ENCODE data around the gene ALDH1A3. TPM values are rescaled to one million over a fixed set of nuclear protein-coding genes. Genes with fewer than 3 reads are reported as not detected.

ALDH1A3 gene
- total RNA-seq, 1 experiment from 2014 or later, result 5,398 TPM

DNA sequence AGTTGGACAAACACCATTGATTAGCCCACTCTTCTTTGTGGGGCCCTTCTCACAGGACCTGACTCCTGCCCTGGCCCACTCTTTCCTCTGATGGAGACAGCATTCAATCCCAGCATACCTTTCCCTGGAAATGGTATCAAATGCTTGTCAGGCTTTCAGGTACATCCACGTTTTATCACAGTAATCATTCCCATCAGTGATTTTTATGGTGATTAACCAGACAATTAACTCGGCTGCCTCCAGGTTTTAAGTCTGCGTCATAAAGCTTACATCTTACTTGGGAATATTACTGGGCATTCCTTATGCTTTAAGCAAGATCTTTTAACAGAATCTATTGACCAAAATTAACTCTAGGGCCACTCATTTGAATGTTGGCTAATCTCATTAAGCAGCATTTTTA lies 72.9 kb downstream of the ALDH1A3 start:
- no peaks in the 10 kb centered on the region for H3F3A ChIP-seq (ENCODE audit: low read length, unreplicated experiment)
- no peaks in the 10 kb centered on the region for H3K36me3 ChIP-seq (ENCODE audit: low read depth, low read length)
- DNase-seq (no peak), ATAC-seq (no peak)
- no peaks in the 10 kb centered on the region for H3K27me3 ChIP-seq (ENCODE audit: low read length)
- no peak overlapping the region for H3K4me2 ChIP-seq (ENCODE audit: low read length)
- peaks cover 4% of the 10 kb centered on the region for H3K4me1 ChIP-seq (ENCODE audit: insufficient read depth, low read length)
- no TSS peak for BruUV-seq (replicated peaks)
- H2AFZ ChIP-seq (ENCODE audit: low read length), result no peak overlapping the region
- intact Hi-C loops (cut with micrococcal nuclease), result no loop called here
- H3K9me3 ChIP-seq (ENCODE audit: low read length), result no peaks in the 10 kb centered on the region
- CTCF ChIA-PET, result no interaction called here
- no peak overlapping the region for H3K9ac ChIP-seq (ENCODE audit: low read length)
- no peaks in the 10 kb centered on the region for H4K20me1 ChIP-seq (ENCODE audit: low read length)
- no peaks in the 10 kb centered on the region for H3K9me2 ChIP-seq (replicated peaks; ENCODE audit: low read length)
- no peak for TF ChIP-seq EZH2 (IDR thresholded peaks at IDR 0.05; ENCODE audit: low read length, unreplicated experiment)
- TF ChIP-seq, protein P1, sequence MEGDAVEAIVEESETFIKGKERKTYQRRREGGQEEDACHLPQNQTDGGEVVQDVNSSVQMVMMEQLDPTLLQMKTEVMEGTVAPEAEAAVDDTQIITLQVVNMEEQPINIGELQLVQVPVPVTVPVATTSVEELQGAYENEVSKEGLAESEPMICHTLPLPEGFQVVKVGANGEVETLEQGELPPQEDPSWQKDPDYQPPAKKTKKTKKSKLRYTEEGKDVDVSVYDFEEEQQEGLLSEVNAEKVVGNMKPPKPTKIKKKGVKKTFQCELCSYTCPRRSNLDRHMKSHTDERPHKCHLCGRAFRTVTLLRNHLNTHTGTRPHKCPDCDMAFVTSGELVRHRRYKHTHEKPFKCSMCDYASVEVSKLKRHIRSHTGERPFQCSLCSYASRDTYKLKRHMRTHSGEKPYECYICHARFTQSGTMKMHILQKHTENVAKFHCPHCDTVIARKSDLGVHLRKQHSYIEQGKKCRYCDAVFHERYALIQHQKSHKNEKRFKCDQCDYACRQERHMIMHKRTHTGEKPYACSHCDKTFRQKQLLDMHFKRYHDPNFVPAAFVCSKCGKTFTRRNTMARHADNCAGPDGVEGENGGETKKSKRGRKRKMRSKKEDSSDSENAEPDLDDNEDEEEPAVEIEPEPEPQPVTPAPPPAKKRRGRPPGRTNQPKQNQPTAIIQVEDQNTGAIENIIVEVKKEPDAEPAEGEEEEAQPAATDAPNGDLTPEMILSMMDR (conservative IDR thresholded peaks at IDR 0.05; ENCODE audit: low read depth, low read length), result no peak
- TF ChIP-seq EZH2phosphoT487 (IDR thresholded peaks at IDR 0.05; ENCODE audit: borderline replicate concordance, low read length), result no peak
- no peak overlapping the region for H3K4me3 ChIP-seq (ENCODE audit: low read length)
- peaks cover 15% of the 10 kb centered on the region for H3K79me2 ChIP-seq (ENCODE audit: low read length)
- no peak overlapping the region for H3K27ac ChIP-seq (ENCODE audit: low read length)
- POLR2A ChIA-PET (ENCODE audit: unreplicated experiment), result no interaction called here

DNA sequence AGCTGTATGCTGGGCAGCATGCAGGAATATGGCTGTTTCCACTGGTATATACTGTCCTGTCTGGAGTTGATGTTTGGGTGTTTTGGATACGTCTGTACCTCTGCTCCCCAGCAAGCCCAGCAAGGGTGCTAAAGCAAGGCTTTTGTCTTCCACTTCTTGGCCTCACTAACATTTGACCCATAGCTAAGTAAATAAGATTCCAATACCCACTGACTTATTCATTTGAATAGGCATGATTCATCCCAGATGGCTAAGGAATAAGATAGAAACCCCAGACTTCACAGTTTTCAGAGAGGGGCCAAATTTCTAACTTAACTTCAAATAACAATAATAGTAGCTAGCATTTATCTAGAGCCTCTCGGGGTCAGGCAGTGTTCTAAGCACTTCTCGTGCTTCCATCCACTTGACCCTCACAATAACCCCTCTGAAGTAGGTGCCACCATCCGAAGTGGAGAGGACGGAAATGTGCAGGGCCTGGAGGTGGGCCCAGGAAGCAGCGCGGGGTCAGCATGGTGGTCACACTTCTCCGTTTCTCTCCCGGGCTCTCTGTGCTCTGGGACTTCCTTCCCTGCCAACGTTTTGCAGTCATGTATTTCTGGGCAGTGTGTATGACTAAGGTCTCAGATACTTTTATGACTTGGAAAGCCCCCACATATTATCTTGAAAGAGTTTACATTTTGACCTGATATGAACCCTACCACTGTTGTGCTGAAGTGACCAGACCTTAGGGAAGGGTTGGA lies 78.9 kb downstream of the ALDH1A3 start:
- no peaks in the 10 kb centered on the region for H3K36me3 ChIP-seq (ENCODE audit: low read depth, low read length)
- H3K27ac ChIP-seq (ENCODE audit: low read length), result peak overlapping the region; percentile 96
- ChIA-PET POLR2A (ENCODE audit: unreplicated experiment) (interaction anchor here (0.6 kb wide), 1 partner anchor 617 kb away, joined by 3 read pairs; the partner anchor contains the start of gene ADAMTS17), CTCF (no interaction called here)
- H2AFZ ChIP-seq (ENCODE audit: low read length), result peak overlapping the region; percentile 13; the same call in 1 of the 2 replicates
- H3K4me1 ChIP-seq (ENCODE audit: insufficient read depth, low read length), result peaks cover 30% of the 10 kb centered on the region
- no peaks in the 10 kb centered on the region for H3F3A ChIP-seq (ENCODE audit: low read length, unreplicated experiment)
- no peaks in the 10 kb centered on the region for H3K27me3 ChIP-seq (ENCODE audit: low read length)
- TSS peak; percentile 65 for BruUV-seq (replicated peaks)
- peak; percentile 77 for DNase-seq
- peaks cover 23% of the 10 kb centered on the region for H3K79me2 ChIP-seq (ENCODE audit: low read length)
- intact Hi-C loops (cut with micrococcal nuclease), result loop anchor here (1.0 kb wide), 1 partner anchor 41 kb away; no protein-coding TSS in a partner anchor
- ATAC-seq, result peak; percentile 81
- H3K9me3 ChIP-seq (ENCODE audit: low read length), result no peaks in the 10 kb centered on the region
- H3K9me2 ChIP-seq (replicated peaks; ENCODE audit: low read length), result no peaks in the 10 kb centered on the region
- peak overlapping the region; percentile 55 for H3K4me3 ChIP-seq (ENCODE audit: low read length)
- TF ChIP-seq, protein P1 (conservative IDR thresholded peaks at IDR 0.05; ENCODE audit: low read depth, low read length), result no peak
- no peak for TF ChIP-seq EZH2 (IDR thresholded peaks at IDR 0.05; ENCODE audit: low read length, unreplicated experiment)
- no peak for TF ChIP-seq EZH2phosphoT487 (IDR thresholded peaks at IDR 0.05; ENCODE audit: borderline replicate concordance, low read length)
- peak overlapping the region; percentile 81 for H3K4me2 ChIP-seq (ENCODE audit: low read length)
- H4K20me1 ChIP-seq (ENCODE audit: low read length), result no peaks in the 10 kb centered on the region
- peak overlapping the region; percentile 76 for H3K9ac ChIP-seq (ENCODE audit: low read length)

All from PC-3 (cell line).